Measurements from ENCODE around the gene TBC1D9B. TPM values are rescaled to one million over a fixed set of nuclear protein-coding genes. Genes with fewer than 3 reads are reported as not detected.

TBC1D9B gene
- total and polyA plus RNA-seq, 2 of the 13 experiments (the other 11 are each of a cell fraction or from before 2014, with no cell fraction given): 35.0 to 50.0 TPM

DNA sequence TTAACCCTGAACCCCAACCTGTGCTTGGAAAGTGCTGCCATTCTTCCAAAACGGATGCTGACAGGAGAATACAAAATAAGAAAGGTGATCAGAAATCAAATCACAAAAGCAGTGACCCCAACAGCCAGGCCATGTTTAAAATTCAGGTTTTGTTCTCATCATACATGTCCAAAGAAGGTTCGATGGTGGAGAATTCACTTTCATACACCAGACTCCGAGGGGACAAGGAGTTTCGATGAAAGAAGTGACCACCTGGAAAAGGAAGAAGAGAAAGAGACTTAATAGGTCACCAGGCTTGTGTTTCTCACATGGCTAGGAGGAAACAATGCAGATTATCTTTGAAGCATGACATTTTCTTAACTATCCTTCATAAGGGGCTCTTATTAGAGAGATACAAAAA lies 12.5 kb upstream of the TBC1D9B start:
- POLR2A ChIA-PET: no interaction called here
- in situ Hi-C loops (cut with HindIII; ENCODE audit: extremely low pct_ligation_motif_present, low pct_unique_long_range_greater_than_20kb): no loop called here
- Histone ChIP-seq H3K36me3 (replicated peaks in 1 of 2; ENCODE audit: control insufficient read depth in 1 of 2, insufficient read depth in 2 of 2, low read length in 2 of 2) (no peaks in the 10 kb centered on the region), H3K4me2 (ENCODE audit: low read depth, low read length) (no peak overlapping the region), H3K4me3 (replicated peaks in 1 of 3; ENCODE audit: insufficient read depth in 1 of 3, low read depth in 2 of 3, low read length in 3 of 3) (no peak overlapping the region), H3K9ac (ENCODE audit: insufficient read depth, low read depth, low read length) (no peak overlapping the region), H2AFZ (ENCODE audit: low read length) (no peak overlapping the region), H3K79me2 (ENCODE audit: insufficient read depth, low read length) (no peaks in the 10 kb centered on the region), H4K20me1 (ENCODE audit: insufficient read depth, low read length) (no peaks in the 10 kb centered on the region), H3K27me3 (ENCODE audit: control insufficient read depth in 1 of 2, insufficient read depth in 2 of 2, low read length in 2 of 2) (peaks cover 1 to 16% of the 10 kb centered on the region in 2 experiments; a peak in 3 of 5 replicates), H3K4me1 (ENCODE audit: insufficient read depth, low read length) (no peaks in the 10 kb centered on the region), H3K9me3 (ENCODE audit: low read length) (no peaks in the 10 kb centered on the region), H3K27ac (ENCODE audit: extremely low read length, insufficient read depth, low read length) (no peak overlapping the region)
- no peak for DNase-seq (ENCODE audit: low spot score)
- WGBS (ENCODE audit: low lambda C conversion rate): 18% methylated on average over 4 of the region's 4 CpGs
- intact Hi-C loops (cut with micrococcal nuclease; ENCODE audit: unreplicated experiment): no loop called here
- no peak for FAIRE-seq
- CTCF ChIA-PET (ENCODE audit: low intra/inter-chr PET ratio, low total read pairs): no interaction called here
- no TSS peak for BruUV-seq (replicated peaks)
- TF ChIP-seq, protein P1, sequence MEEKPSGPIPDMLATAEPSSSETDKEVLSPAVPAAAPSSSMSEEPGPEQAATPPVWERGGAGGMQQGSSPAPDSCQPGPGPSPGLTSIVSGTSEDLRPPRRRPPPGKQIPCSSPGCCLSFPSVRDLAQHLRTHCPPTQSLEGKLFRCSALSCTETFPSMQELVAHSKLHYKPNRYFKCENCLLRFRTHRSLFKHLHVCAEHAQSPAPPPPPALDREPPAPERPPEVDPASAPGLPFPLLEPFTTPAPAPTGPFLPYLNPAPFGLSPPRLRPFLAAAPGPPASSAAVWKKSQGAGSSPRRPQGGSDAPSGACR (CRISPR knock-in tag; IDR thresholded peaks at IDR 0.05): no peak
- TF ChIP-seq, protein P2, sequence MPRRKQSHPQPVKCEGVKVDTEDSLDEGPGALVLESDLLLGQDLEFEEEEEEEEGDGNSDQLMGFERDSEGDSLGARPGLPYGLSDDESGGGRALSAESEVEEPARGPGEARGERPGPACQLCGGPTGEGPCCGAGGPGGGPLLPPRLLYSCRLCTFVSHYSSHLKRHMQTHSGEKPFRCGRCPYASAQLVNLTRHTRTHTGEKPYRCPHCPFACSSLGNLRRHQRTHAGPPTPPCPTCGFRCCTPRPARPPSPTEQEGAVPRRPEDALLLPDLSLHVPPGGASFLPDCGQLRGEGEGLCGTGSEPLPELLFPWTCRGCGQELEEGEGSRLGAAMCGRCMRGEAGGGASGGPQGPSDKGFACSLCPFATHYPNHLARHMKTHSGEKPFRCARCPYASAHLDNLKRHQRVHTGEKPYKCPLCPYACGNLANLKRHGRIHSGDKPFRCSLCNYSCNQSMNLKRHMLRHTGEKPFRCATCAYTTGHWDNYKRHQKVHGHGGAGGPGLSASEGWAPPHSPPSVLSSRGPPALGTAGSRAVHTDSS (CRISPR knock-in tag; conservative IDR thresholded peaks at IDR 0.05): no peak
- TF ChIP-seq HNRNPK (IDR thresholded peaks at IDR 0.05; ENCODE audit: low read depth, low read length, poor library complexity, severe bottlenecking) (no peak), ZNF556 (CRISPR knock-in tag; IDR thresholded peaks at IDR 0.05; ENCODE audit: borderline replicate concordance) (no peak), ATF1 (CRISPR knock-in tag; IDR thresholded peaks at IDR 0.05) (no peak), ZNF317 (CRISPR knock-in tag; IDR thresholded peaks at IDR 0.05) (no peak), IKZF1 (IDR thresholded peaks at IDR 0.05) (no peak)
- ATAC-seq: no peak

Measured in HepG2 (cell line).